GM12878 (cell line): ENCODE data around the gene MS4A6E. TPM values are rescaled to one million over a fixed set of nuclear protein-coding genes. Genes with fewer than 3 reads are reported as not detected.

ENCODE experiments used
- ASH2L ChIP-seq: fragments of 300-600, 200-600 bp; sonication (generic); IDR thresholded peaks from 2 replicates; pipeline ENCODE4 v1.6.1; 2017; ENCODE audit warnings: low read depth, mild to moderate bottlenecking, borderline replicate concordance
- CEBPB ChIP-seq, 2 experiments: fragments of 150-350 bp in 1 of 2; IDR thresholded peaks; 2 replicates each; pipeline ENCODE4 v1.6.1; 2012 to 2014; ENCODE audit warnings: low read depth in 2 of 2, low read length in 2 of 2, borderline replicate concordance in 1 of 2, inconsistent platforms in 1 of 2
- E2F4 ChIP-seq: IDR thresholded peaks from 2 replicates; pipeline ENCODE4 v1.6.1; 2012; ENCODE audit warnings: low read depth, low read length, improper control_type of control experiment
- ELK1 ChIP-seq: IDR thresholded peaks from 2 replicates; pipeline ENCODE4 v1.6.1; 2012; ENCODE audit warnings: low read depth, low read length, improper control_type of control experiment
- ESRRA ChIP-seq: IDR thresholded peaks from 2 replicates; pipeline ENCODE4 v1.6.1; 2012; ENCODE audit warnings: mild to moderate bottlenecking, low read length, improper control_type of control experiment
- ETV6 ChIP-seq, 2 experiments: fragments of 450-650 bp in 1 of 2; IDR thresholded peaks in 1 of 2; conservative IDR thresholded peaks in 1 of 2; 2 replicates each; pipeline ENCODE4 v1.6.1; 2014; ENCODE audit warnings: antibody characterized with exemption in 1 of 2, borderline replicate concordance in 1 of 2, low read depth in 1 of 2, mild to moderate bottlenecking in 1 of 2, moderate library complexity in 1 of 2
- GABPA ChIP-seq: IDR thresholded peaks from 2 replicates; pipeline ENCODE4 v1.6.1; 2014; ENCODE audit warnings: antibody characterized with exemption, low read depth, mild to moderate bottlenecking, inconsistent platforms
- HCFC1 ChIP-seq: fragments of 150-350 bp; IDR thresholded peaks from 2 replicates; pipeline ENCODE4 v1.6.1; 2014; ENCODE audit warnings: low read length
- HDGF ChIP-seq: fragments of 450-650 bp; IDR thresholded peaks from 2 replicates; pipeline ENCODE4 v1.6.1; 2016; ENCODE audit warnings: antibody characterized with exemption
- IKZF1 ChIP-seq: fragments of 450-650 bp; conservative IDR thresholded peaks from 2 replicates; pipeline ENCODE4 v1.6.1; 2017; ENCODE audit warnings: antibody characterized with exemption, mild to moderate bottlenecking
- MTA3 ChIP-seq: IDR thresholded peaks from 2 replicates; pipeline ENCODE4 v1.6.1; 2012; ENCODE audit warnings: low read length, inconsistent platforms, borderline replicate concordance
- NBN ChIP-seq: fragments of 450-650 bp; IDR thresholded peaks from 2 replicates; pipeline ENCODE4 v1.6.1; 2016
- NFYA ChIP-seq: IDR thresholded peaks from 2 replicates; pipeline ENCODE4 v1.6.1; 2011; ENCODE audit warnings: low read depth, mild to moderate bottlenecking, low read length, improper control_type of control experiment, borderline replicate concordance
- NRF1 ChIP-seq: conservative IDR thresholded peaks from 2 replicates; pipeline ENCODE4 v1.6.1; 2011; ENCODE audit warnings: mild to moderate bottlenecking, low read depth, low read length, improper control_type of control experiment
- PBX3 ChIP-seq: IDR thresholded peaks from 2 replicates; pipeline ENCODE4 v1.6.1; 2011; ENCODE audit warnings: mild to moderate bottlenecking, low read depth, low read length, moderate library complexity; ENCODE audit not compliant: insufficient replicate concordance
- POLR2A ChIP-seq: IDR thresholded peaks from 2 replicates; pipeline ENCODE4 v1.6.1; 2011; ENCODE audit warnings: low read depth, mild to moderate bottlenecking, low read length
- POLR2AphosphoS2 ChIP-seq: IDR thresholded peaks from 2 replicates; pipeline ENCODE4 v1.6.1; 2011; ENCODE audit warnings: low read depth, mild to moderate bottlenecking, low read length, improper control_type of control experiment, moderate library complexity
- RAD21 ChIP-seq: IDR thresholded peaks from 2 replicates; pipeline ENCODE4 v1.6.1; 2011; ENCODE audit warnings: mild to moderate bottlenecking, low read depth, low read length, moderate library complexity; ENCODE audit not compliant: insufficient read depth
- RCOR1 ChIP-seq: conservative IDR thresholded peaks from 2 replicates; pipeline ENCODE4 v1.6.1; 2012; ENCODE audit warnings: low read depth, low read length, improper control_type of control experiment
- TCF3 ChIP-seq: IDR thresholded peaks from 2 replicates; pipeline ENCODE4 v1.6.1; 2012; ENCODE audit warnings: low read depth, mild to moderate bottlenecking, low read length, borderline replicate concordance; ENCODE audit not compliant: insufficient read depth
- USF2 ChIP-seq: IDR thresholded peaks from 2 replicates; pipeline ENCODE4 v1.6.1; 2011; ENCODE audit warnings: low read depth, low read length, improper control_type of control experiment, borderline replicate concordance
- polyA plus RNA-seq, 11 experiments: library from polyadenylated mRNA; depleted of rRNA in 4 of 11; unstranded in 6 of 11; stranded (reverse) in 5 of 11; fragments of >200 nt; fragmentation: Nextera tagmentation in 4 of 11; fragmentation: Illumina TruSeq in 1 of 11; extraction: Ambion mirVana in 4 of 11; extraction: Trizol in 1 of 11; gene quantifications; 1 replicate in 1 of 11; 2 replicates in 10 of 11; pipeline versions ENCODE4 v1.2.1 to v1.2.3, GENCODE V29; 2011 to 2016; ENCODE audit warnings: inconsistent platforms in 2 of 11, missing spikeins in 2 of 11, low read depth in 1 of 11
- total RNA-seq, 4 experiments: library from RNA; depleted of rRNA in 3 of 4; stranded (reverse); fragments of >200 nt in 3 of 4; fragmentation: Illumina TruSeq in 1 of 4; extraction: Trizol in 1 of 4; gene quantifications; 2 replicates each; pipeline versions ENCODE4 v1.2.1 to v1.2.3, GENCODE V29; 2013 to 2021
- TF ChIP-seq, protein P1 (sequence below): fragments of 450-650 bp; IDR thresholded peaks from 2 replicates; pipeline ENCODE4 v1.6.1; 2017; ENCODE audit warnings: borderline replicate concordance
- TF ChIP-seq, protein P2 (sequence below): fragments of 450-650 bp; IDR thresholded peaks from 2 replicates; pipeline ENCODE4 v1.6.1; 2017; ENCODE audit warnings: low read depth, mild to moderate bottlenecking, moderate library complexity

MS4A6E gene
- total and polyA plus RNA-seq, 10 of the 15 experiments (the other 5 are each of a cell fraction or from before 2014, with no cell fraction given) = 0.14 to 0.86 (median 0.47) TPM; not detected in 5

DNA sequence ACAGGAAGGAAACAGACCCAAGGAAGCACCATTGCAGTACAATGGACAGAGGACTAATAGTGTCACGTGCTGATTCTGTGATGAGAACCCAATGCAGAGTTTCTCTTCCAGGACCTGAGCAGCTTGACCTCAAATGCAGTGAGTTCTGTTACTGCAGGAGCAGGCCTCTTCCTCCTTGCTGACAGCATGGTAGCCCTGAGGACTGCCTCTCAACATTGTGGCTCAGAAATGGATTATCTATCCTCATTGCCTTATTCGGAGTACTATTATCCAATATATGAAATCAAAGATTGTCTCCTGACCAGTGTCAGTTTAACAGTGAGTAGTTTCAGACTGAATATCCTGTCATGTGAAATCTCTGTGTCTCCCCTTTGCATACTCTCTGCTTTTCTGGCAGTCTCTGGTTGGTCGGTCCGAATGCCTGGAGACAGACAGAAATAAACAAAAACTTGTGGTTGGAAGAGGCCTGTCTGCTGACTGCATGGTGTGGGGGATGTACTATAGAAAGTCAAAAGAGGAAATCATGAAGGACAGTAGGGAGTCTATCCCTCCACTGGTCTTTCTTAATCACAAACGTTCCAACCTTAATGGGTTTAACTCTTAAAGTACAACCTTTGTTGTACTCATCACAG, 62.3 kb downstream of the MS4A6E start (continued):
- TF ChIP-seq HDGF (no peak), PBX3 (no peak), RAD21 (no peak), NBN (0 out of 2 replicates have a peak, but pooled peaks have one; percentile 40), IKZF1 (0 out of 2 replicates have a peak, but pooled peaks have one; percentile 16), E2F4 (no peak), CEBPB (IDR thresholded peaks at IDR 0.05; ENCODE audit: borderline replicate concordance in 1 of 2, low read depth in 2 of 2, low read length in 2 of 2) (no peak), POLR2A (no peak), MTA3 (no peak), POLR2AphosphoS2 (no peak), GABPA (no peak), HCFC1 (no peak), NRF1 (no peak), ASH2L (0 out of 2 replicates have a peak, but pooled peaks have one; percentile 50), ETV6 (conservative IDR thresholded peaks at IDR 0.05 in 1 of 2, IDR thresholded peaks at IDR 0.05 in 1 of 2; ENCODE audit: borderline replicate concordance in 1 of 2, low read depth in 1 of 2) (peak in 1 of 2 experiments; percentile 24; a peak in 2 of 4 replicates), USF2 (peak; percentile 62; the same call in 1 of the 2 replicates), RCOR1 (no peak), TCF3 (no peak), ELK1 (no peak), NFYA (no peak), ESRRA (no peak)
- TF ChIP-seq, protein P1, sequence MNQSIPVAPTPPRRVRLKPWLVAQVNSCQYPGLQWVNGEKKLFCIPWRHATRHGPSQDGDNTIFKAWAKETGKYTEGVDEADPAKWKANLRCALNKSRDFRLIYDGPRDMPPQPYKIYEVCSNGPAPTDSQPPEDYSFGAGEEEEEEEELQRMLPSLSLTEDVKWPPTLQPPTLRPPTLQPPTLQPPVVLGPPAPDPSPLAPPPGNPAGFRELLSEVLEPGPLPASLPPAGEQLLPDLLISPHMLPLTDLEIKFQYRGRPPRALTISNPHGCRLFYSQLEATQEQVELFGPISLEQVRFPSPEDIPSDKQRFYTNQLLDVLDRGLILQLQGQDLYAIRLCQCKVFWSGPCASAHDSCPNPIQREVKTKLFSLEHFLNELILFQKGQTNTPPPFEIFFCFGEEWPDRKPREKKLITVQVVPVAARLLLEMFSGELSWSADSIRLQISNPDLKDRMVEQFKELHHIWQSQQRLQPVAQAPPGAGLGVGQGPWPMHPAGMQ = no peak
- TF ChIP-seq, protein P2, sequence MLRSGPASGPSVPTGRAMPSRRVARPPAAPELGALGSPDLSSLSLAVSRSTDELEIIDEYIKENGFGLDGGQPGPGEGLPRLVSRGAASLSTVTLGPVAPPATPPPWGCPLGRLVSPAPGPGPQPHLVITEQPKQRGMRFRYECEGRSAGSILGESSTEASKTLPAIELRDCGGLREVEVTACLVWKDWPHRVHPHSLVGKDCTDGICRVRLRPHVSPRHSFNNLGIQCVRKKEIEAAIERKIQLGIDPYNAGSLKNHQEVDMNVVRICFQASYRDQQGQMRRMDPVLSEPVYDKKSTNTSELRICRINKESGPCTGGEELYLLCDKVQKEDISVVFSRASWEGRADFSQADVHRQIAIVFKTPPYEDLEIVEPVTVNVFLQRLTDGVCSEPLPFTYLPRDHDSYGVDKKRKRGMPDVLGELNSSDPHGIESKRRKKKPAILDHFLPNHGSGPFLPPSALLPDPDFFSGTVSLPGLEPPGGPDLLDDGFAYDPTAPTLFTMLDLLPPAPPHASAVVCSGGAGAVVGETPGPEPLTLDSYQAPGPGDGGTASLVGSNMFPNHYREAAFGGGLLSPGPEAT = no peak
